ENCODE results near the gene SERPINA5. TPM values are rescaled to one million over a fixed set of nuclear protein-coding genes. Genes with fewer than 3 reads are reported as not detected.

SERPINA5 gene
- total RNA-seq, 1 donor from 2014 or later, result 3.5 TPM

- peaks cover 41% of the 10 kb centered on the region for H3K9me3 Mint-ChIP-seq
- Histone ChIP-seq H3K9ac (no peak overlapping the region), H3K27me3 (no peaks in the 10 kb centered on the region), H3K9me3 (ENCODE audit: low read depth) (no peaks in the 10 kb centered on the region), H3K27ac (no peak overlapping the region), H3F3A (ENCODE audit: low read depth) (no peaks in the 10 kb centered on the region), H3K4me1 (no peaks in the 10 kb centered on the region), H2AFZ (replicated peaks) (no peak overlapping the region), H3K4me2 (no peak overlapping the region), H4K20me1 (ENCODE audit: low read depth) (no peaks in the 10 kb centered on the region), H3K79me2 (ENCODE audit: low read depth) (no peaks in the 10 kb centered on the region), H3K4me3 (no peak overlapping the region), H3K36me3 (no peaks in the 10 kb centered on the region)
- no peak for TF ChIP-seq CTCF (IDR thresholded peaks at IDR 0.05)
- H3K27me3 Mint-ChIP-seq (ENCODE audit: insufficient read depth, low read depth), result peaks cover 10% of the 10 kb centered on the region
- no peaks in the 10 kb centered on the region for H3K36me3 Mint-ChIP-seq
- no peaks in the 10 kb centered on the region for H3K4me1 Mint-ChIP-seq
- H3K27ac Mint-ChIP-seq, result no peak overlapping the region
- H3K4me3 Mint-ChIP-seq, result no peak overlapping the region
- DNase-seq (ENCODE audit: low spot score), result no peak
These were observed 39.4 kb downstream of the SERPINA5 start for GRCh38 chr14:94620597-94620996.

GRCh38 chr14:94621358-94622134 is 40.3 kb downstream of the SERPINA5 start:
- no peak overlapping the region for H3K4me3 Mint-ChIP-seq
- Histone ChIP-seq H3K9me3 (ENCODE audit: low read depth) (no peaks in the 10 kb centered on the region), H3K27me3 (no peaks in the 10 kb centered on the region), H3K27ac (no peak overlapping the region), H4K20me1 (ENCODE audit: low read depth) (no peaks in the 10 kb centered on the region), H3K79me2 (ENCODE audit: low read depth) (no peaks in the 10 kb centered on the region), H3K4me1 (no peaks in the 10 kb centered on the region), H3K36me3 (no peaks in the 10 kb centered on the region), H3K4me3 (no peak overlapping the region), H3F3A (ENCODE audit: low read depth) (no peaks in the 10 kb centered on the region), H3K9ac (no peak overlapping the region), H3K4me2 (no peak overlapping the region), H2AFZ (replicated peaks) (no peak overlapping the region)
- DNase-seq (ENCODE audit: low spot score), result no peak
- no peak overlapping the region for H3K27ac Mint-ChIP-seq
- TF ChIP-seq EZH2phosphoT487 (IDR thresholded peaks at IDR 0.05), result no peak
- TF ChIP-seq CTCF (IDR thresholded peaks at IDR 0.05), result no peak
- no peak for TF ChIP-seq EZH2 (IDR thresholded peaks at IDR 0.05)
- no peaks in the 10 kb centered on the region for H3K4me1 Mint-ChIP-seq
- H3K36me3 Mint-ChIP-seq, result no peaks in the 10 kb centered on the region
- H3K9me3 Mint-ChIP-seq, result peaks cover 37% of the 10 kb centered on the region
- peaks cover 8% of the 10 kb centered on the region for H3K27me3 Mint-ChIP-seq (ENCODE audit: insufficient read depth, low read depth)

GRCh38 chr14:94622653-94623421 is 41.6 kb downstream of the SERPINA5 start:
- H3K27me3 ChIP-seq, result no peaks in the 10 kb centered on the region
- TF ChIP-seq EZH2 (IDR thresholded peaks at IDR 0.05), result no peak
- TF ChIP-seq EZH2phosphoT487 (IDR thresholded peaks at IDR 0.05), result no peak
- no peak for TF ChIP-seq CTCF (IDR thresholded peaks at IDR 0.05)
- no peak overlapping the region for H3K27ac ChIP-seq
- H3K36me3 ChIP-seq, result no peaks in the 10 kb centered on the region
- H3K9ac ChIP-seq, result no peak overlapping the region
- Mint-ChIP-seq H3K27me3 (ENCODE audit: insufficient read depth, low read depth) (peaks cover 8% of the 10 kb centered on the region), H3K9me3 (peaks cover 25% of the 10 kb centered on the region), H3K4me3 (no peak overlapping the region), H3K4me1 (no peaks in the 10 kb centered on the region), H3K36me3 (no peaks in the 10 kb centered on the region), H3K27ac (no peak overlapping the region)
- H4K20me1 ChIP-seq (ENCODE audit: low read depth), result no peaks in the 10 kb centered on the region
- H3K4me3 ChIP-seq, result no peak overlapping the region
- H3K79me2 ChIP-seq (ENCODE audit: low read depth), result no peaks in the 10 kb centered on the region
- H3K4me1 ChIP-seq, result no peaks in the 10 kb centered on the region
- no peak overlapping the region for H3K4me2 ChIP-seq
- DNase-seq (ENCODE audit: low spot score), result no peak
- H3K9me3 ChIP-seq (ENCODE audit: low read depth), result no peaks in the 10 kb centered on the region
- no peaks in the 10 kb centered on the region for H3F3A ChIP-seq (ENCODE audit: low read depth)
- no peak overlapping the region for H2AFZ ChIP-seq (replicated peaks)
